ENCODE results near the gene DDB1. TPM values are rescaled to one million over a fixed set of nuclear protein-coding genes. Genes with fewer than 3 reads are reported as not detected.

The DDB1 gene
- 100 to 1,000 TPM; 153 to 213 (median 160) TPM for total RNA-seq
- polyA plus RNA-seq, result 100 to 1,000 TPM; 113 to 125 TPM
- total RNA-seq, result 170 reads per million, percentile 91 among the genes with 10 or more reads in this experiment

- H3K36me3 Mint-ChIP-seq, result peaks cover 0 to 22% (median 12%) of the 10 kb centered on the region in 5 donors
- peaks cover 0 to 3% (median 0%) of the 10 kb centered on the region in 11 donors for H3K9me3 Mint-ChIP-seq
- H3K4me3 Mint-ChIP-seq, result peak within 1 kb of the TSS; percentile 83 to 100 (median 95)
- H3K27me3 Mint-ChIP-seq, result no peaks in the 10 kb centered on the region
- peak within 1 kb of the TSS; percentile 91 to 100 (median 98) for H3K27ac Mint-ChIP-seq
- ChIA-PET POLR2A (interaction anchor here (0.9 to 5.7 kb wide), 8 partner anchors 25 to 315 kb away, joined by 3 to 82 read pairs (median 10); partner anchors contain the start of genes CPSF7, CYB561A3, SDHAF2 and TMEM138), CTCF (interaction anchor here (1.7 to 7.2 kb wide), 4 partner anchors 29 to 102 kb away, joined by 5 to 184 read pairs (median 49); partner anchors contain the start of genes CYB561A3, TMEM138 and TMEM216)
- DNase-seq, result peak; percentile 91 to 99 (median 97)
- H3K27me3 ChIP-seq (ENCODE audit: control insufficient read depth in 2 of 2, insufficient read depth in 2 of 2, low read length in 2 of 2), result no peaks in the 10 kb centered on the region
- peak; percentile 96 for ATAC-seq
- peak within 1 kb of the TSS; percentile 84 for H3K4me3 ChIP-seq (ENCODE audit: low read length)
- no peaks in the 10 kb centered on the region for H3K9me3 ChIP-seq (ENCODE audit: control insufficient read depth in 2 of 3, low read length in 3 of 3)
- H3K36me3 ChIP-seq (ENCODE audit: control insufficient read depth in 2 of 3, insufficient read depth in 3 of 3, low read length in 3 of 3), result peaks cover 10 to 21% (median 12%) of the 10 kb centered on the region in 3 experiments
- H3K4me1 Mint-ChIP-seq, result peaks cover 33 to 67% (median 64%) of the 10 kb centered on the region in 7 donors
- intact Hi-C loops (cut with micrococcal nuclease), result loop anchor here (1.0 to 5.0 kb wide), 9 partner anchors 29 to 492 kb away; partner anchors contain the start of genes PRPF19 (in 2 of the 2), SDHAF2 (in 2 of the 2), TMEM138 (in 2 of the 2) and VPS37C (in 2 of the 2)
- peaks cover 27 to 30% of the 10 kb centered on the region in 2 donors for H3K4me1 ChIP-seq (ENCODE audit: control insufficient read depth in 2 of 2, insufficient read depth in 2 of 2, low read length in 2 of 2)
- H3K27ac ChIP-seq (ENCODE audit: low read depth, low read length), result peak within 1 kb of the TSS; percentile 99
These were observed at the start of gene DDB1, which contains the start of gene TKFC for GRCh38 chr11:61332797-61333549. TSS of gene DDB1 (minus strand) at chr11:61333105. CDS start at chr11:61332968, 137 bp downstream. TSS of gene TKFC (plus strand) at chr11:61333228. CDS start at chr11:61334729, 1,501 bp downstream.

- no peak overlapping the region for H3K4me3 ChIP-seq (ENCODE audit: low read length)
- Mint-ChIP-seq H3K4me3 (no peak overlapping the region), H3K4me1 (peaks cover 0 to 9% (median 7%) of the 10 kb centered on the region in 7 donors), H3K9me3 (no peaks in the 10 kb centered on the region), H3K27me3 (no peaks in the 10 kb centered on the region), H3K36me3 (peaks cover 0 to 10% (median 6%) of the 10 kb centered on the region in 5 donors), H3K27ac (no peak overlapping the region)
- no peaks in the 10 kb centered on the region for H3K36me3 ChIP-seq (ENCODE audit: control insufficient read depth in 2 of 3, insufficient read depth in 3 of 3, low read length in 3 of 3)
- H3K27me3 ChIP-seq (ENCODE audit: control insufficient read depth in 2 of 2, insufficient read depth in 2 of 2, low read length in 2 of 2), result no peaks in the 10 kb centered on the region
- DNase-seq (no peak), ATAC-seq (no peak)
- POLR2A ChIA-PET, result interaction anchor here (0.7 kb wide), 2 partner anchors 275 to 1743 kb away, joined by 3 to 7 read pairs; no protein-coding TSS in a partner anchor
- CTCF ChIA-PET, result interaction anchor here (0.6 to 7.2 kb wide), 3 partner anchors 16 to 45 kb away, joined by 5 to 184 read pairs (median 6); partner anchors contain the start of genes DDB1, TKFC and TMEM138
- intact Hi-C loops (cut with micrococcal nuclease), result no loop called here
- no peaks in the 10 kb centered on the region for H3K4me1 ChIP-seq (ENCODE audit: control insufficient read depth in 2 of 2, insufficient read depth in 2 of 2, low read length in 2 of 2)
- no peaks in the 10 kb centered on the region for H3K9me3 ChIP-seq (ENCODE audit: control insufficient read depth in 2 of 3, low read length in 3 of 3)
- no peak overlapping the region for H3K27ac ChIP-seq (ENCODE audit: low read depth, low read length)
These were observed 48.0 kb upstream of the DDB1 start for GRCh38 chr11:61380884-61381283.

- DNase-seq, result no peak
- peak; percentile 57 for ATAC-seq
- no peak overlapping the region for H3K27ac Mint-ChIP-seq
- Histone ChIP-seq H3K9me3 (ENCODE audit: control insufficient read depth in 2 of 3, low read length in 3 of 3) (no peaks in the 10 kb centered on the region), H3K4me3 (ENCODE audit: low read length) (no peak overlapping the region), H3K27me3 (ENCODE audit: control insufficient read depth in 2 of 2, insufficient read depth in 2 of 2, low read length in 2 of 2) (no peaks in the 10 kb centered on the region), H3K4me1 (ENCODE audit: control insufficient read depth in 2 of 2, insufficient read depth in 2 of 2, low read length in 2 of 2) (no peaks in the 10 kb centered on the region), H3K27ac (ENCODE audit: low read depth, low read length) (no peak overlapping the region), H3K36me3 (ENCODE audit: control insufficient read depth in 2 of 3, insufficient read depth in 3 of 3, low read length in 3 of 3) (peaks cover 0 to 4% (median 0%) of the 10 kb centered on the region in 3 experiments)
- H3K9me3 Mint-ChIP-seq, result no peaks in the 10 kb centered on the region
- POLR2A ChIA-PET, result no interaction called here
- no peak overlapping the region for H3K4me3 Mint-ChIP-seq
- no peaks in the 10 kb centered on the region for H3K4me1 Mint-ChIP-seq
- H3K36me3 Mint-ChIP-seq, result peaks cover 0 to 15% (median 9%) of the 10 kb centered on the region in 5 donors
- intact Hi-C loops (cut with micrococcal nuclease), result no loop called here
- CTCF ChIA-PET, result interaction anchor here (1.5 kb wide), 1 partner anchor 42 kb away, joined by 6 read pairs; no protein-coding TSS in a partner anchor
- H3K27me3 Mint-ChIP-seq, result no peaks in the 10 kb centered on the region
These were observed 45.9 kb upstream of the DDB1 start for GRCh38 chr11:61378713-61379313.

GRCh38 chr11:61377461-61378160 is 44.7 kb upstream of the DDB1 start:
- no peak overlapping the region for H3K27ac ChIP-seq (ENCODE audit: low read depth, low read length)
- peaks cover 0 to 4% (median 0%) of the 10 kb centered on the region in 3 experiments for H3K36me3 ChIP-seq (ENCODE audit: control insufficient read depth in 2 of 3, insufficient read depth in 3 of 3, low read length in 3 of 3)
- H3K4me1 ChIP-seq (ENCODE audit: control insufficient read depth in 2 of 2, insufficient read depth in 2 of 2, low read length in 2 of 2), result no peaks in the 10 kb centered on the region
- Mint-ChIP-seq H3K27me3 (no peaks in the 10 kb centered on the region), H3K27ac (no peak overlapping the region), H3K4me3 (no peak overlapping the region), H3K36me3 (peaks cover 0 to 15% (median 10%) of the 10 kb centered on the region in 5 donors), H3K9me3 (no peaks in the 10 kb centered on the region), H3K4me1 (no peaks in the 10 kb centered on the region)
- no peak for ATAC-seq
- H3K9me3 ChIP-seq (ENCODE audit: control insufficient read depth in 2 of 3, low read length in 3 of 3), result no peaks in the 10 kb centered on the region
- no peak for DNase-seq
- no peaks in the 10 kb centered on the region for H3K27me3 ChIP-seq (ENCODE audit: control insufficient read depth in 2 of 2, insufficient read depth in 2 of 2, low read length in 2 of 2)
- ChIA-PET POLR2A (no interaction called here), CTCF (interaction anchor here (1.1 to 1.5 kb wide), 2 partner anchors 8 to 41 kb away, joined by 4 to 6 read pairs; no protein-coding TSS in a partner anchor)
- intact Hi-C loops (cut with micrococcal nuclease), result no loop called here
- H3K4me3 ChIP-seq (ENCODE audit: low read length), result no peak overlapping the region

GRCh38 chr11:61375761-61376108 is 42.8 kb upstream of the DDB1 start:
- CTCF ChIA-PET, result no interaction called here
- intact Hi-C loops (cut with micrococcal nuclease), result no loop called here
- POLR2A ChIA-PET, result no interaction called here

More at GRCh38 chr11:61375761-61376108, 42.8 kb upstream of the DDB1 start:
- H3K27ac ChIP-seq (ENCODE audit: low read depth, low read length), result no peak overlapping the region
- Mint-ChIP-seq H3K27ac (no peak overlapping the region), H3K27me3 (no peaks in the 10 kb centered on the region), H3K4me3 (no peak overlapping the region), H3K4me1 (peaks cover 0 to 3% (median 0%) of the 10 kb centered on the region in 7 donors), H3K9me3 (no peaks in the 10 kb centered on the region), H3K36me3 (peaks cover 0 to 25% (median 14%) of the 10 kb centered on the region in 5 donors)
- peaks cover 0 to 5% (median 0%) of the 10 kb centered on the region in 3 experiments for H3K36me3 ChIP-seq (ENCODE audit: control insufficient read depth in 2 of 3, insufficient read depth in 3 of 3, low read length in 3 of 3)
- H3K4me3 ChIP-seq (ENCODE audit: low read length), result no peak overlapping the region
- no peaks in the 10 kb centered on the region for H3K9me3 ChIP-seq (ENCODE audit: control insufficient read depth in 2 of 3, low read length in 3 of 3)
- DNase-seq, result no peak
- no peaks in the 10 kb centered on the region for H3K4me1 ChIP-seq (ENCODE audit: control insufficient read depth in 2 of 2, insufficient read depth in 2 of 2, low read length in 2 of 2)
- ATAC-seq, result no peak
- H3K27me3 ChIP-seq (ENCODE audit: control insufficient read depth in 2 of 2, insufficient read depth in 2 of 2, low read length in 2 of 2), result no peaks in the 10 kb centered on the region

All from naive thymus-derived CD4-positive, alpha-beta T cell (primary cell).